GM19372 (cell line): ENCODE measurements around the gene LSG1.

Experiments
- ATAC-seq: cut with Tn5 transposase; IDR thresholded peaks from one replicate; pipeline ENCODE4 v1.9.1; 2021; ENCODE audit warnings: mild to moderate bottlenecking, low read depth, moderate library complexity; ENCODE audit not compliant: unreplicated experiment

Gene LSG1

DNA sequence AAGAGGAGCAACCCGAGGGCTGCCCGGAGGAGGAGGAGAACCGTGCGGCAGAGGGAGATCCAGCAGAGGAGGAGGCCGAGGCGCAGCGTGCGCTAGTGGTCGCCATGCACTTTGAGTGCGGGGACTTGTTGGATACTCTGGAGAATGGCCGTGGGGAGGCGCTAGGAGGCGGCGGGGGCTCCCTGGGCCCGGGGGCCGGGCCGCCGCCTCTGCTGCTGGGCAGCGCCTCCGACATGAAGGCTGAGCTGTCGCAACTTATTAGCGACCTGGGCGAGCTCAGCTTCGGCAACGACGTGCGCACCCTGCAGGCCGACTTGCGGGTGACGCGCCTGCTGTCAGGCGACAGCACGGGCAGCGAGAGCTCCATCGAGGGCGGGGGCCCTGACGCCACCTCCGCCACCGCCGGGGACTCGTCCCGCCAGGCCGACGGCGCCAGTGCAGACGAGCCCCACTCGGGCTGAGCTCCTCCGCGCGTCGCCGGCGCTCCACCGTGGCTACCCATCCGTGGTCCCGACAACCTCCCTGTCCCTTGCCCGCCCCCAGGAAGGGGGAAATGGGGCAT lies 15.7 kb upstream of the LSG1 start:
- ATAC-seq = no peak

DNA sequence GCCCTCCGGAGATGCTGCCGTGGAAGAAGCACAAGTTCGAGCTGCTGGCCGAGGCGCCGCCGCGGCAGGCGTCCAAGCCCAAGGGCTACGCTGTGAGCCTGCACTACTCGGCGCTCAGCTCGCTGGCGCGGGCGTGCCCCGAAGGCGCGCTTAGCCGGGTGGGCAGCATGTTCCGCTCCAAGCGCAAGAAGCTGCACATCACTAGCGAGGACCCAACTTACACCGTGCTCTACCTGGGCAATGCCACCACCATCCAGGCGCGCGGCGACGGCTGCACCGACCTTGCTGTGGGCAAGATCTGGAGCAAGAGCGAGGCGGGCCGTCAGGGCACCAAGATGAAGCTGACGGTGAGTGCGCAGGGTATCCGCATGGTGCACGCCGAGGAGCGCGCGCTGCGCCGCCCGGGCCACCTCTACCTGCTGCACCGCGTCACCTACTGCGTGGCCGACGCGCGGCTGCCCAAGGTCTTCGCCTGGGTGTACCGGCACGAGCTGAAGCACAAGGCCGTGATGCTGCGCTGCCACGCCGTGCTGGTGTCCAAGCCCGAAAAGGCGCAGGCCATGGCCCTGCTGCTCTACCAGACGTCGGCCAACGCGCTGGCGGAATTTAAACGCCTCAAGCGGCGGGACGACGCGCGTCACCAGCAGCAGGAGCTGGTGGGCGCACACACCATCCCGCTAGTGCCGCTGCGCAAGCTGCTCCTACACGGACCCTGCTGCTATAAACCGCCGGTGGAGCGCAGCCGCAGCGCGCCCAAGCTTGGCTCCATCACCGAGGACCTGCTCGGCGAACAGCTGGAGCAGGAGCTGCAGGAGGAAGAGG lies 15.0 kb upstream of the LSG1 start:
- no peak for ATAC-seq

DNA sequence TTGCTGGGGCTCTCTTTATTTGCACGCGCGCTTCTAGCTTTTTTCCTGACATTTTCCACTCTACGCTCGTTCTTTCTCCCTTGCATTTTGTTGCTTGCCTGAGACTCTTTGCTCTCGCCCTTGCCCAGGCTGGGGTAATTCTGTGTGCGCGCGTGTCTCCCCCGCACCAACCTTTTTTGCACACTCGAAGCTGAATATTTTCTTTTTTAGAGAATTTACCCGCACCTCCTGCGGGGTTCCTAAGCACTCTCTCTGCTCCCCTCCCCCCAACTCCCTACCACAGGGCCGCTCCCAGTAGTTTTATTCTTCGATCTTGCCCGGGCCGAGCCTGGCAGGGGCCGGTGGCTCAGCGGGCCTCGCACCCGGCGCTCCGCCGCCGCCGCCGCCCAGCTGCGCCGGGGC lies 14.4 kb upstream of the LSG1 start:
- ATAC-seq = no peak

DNA sequence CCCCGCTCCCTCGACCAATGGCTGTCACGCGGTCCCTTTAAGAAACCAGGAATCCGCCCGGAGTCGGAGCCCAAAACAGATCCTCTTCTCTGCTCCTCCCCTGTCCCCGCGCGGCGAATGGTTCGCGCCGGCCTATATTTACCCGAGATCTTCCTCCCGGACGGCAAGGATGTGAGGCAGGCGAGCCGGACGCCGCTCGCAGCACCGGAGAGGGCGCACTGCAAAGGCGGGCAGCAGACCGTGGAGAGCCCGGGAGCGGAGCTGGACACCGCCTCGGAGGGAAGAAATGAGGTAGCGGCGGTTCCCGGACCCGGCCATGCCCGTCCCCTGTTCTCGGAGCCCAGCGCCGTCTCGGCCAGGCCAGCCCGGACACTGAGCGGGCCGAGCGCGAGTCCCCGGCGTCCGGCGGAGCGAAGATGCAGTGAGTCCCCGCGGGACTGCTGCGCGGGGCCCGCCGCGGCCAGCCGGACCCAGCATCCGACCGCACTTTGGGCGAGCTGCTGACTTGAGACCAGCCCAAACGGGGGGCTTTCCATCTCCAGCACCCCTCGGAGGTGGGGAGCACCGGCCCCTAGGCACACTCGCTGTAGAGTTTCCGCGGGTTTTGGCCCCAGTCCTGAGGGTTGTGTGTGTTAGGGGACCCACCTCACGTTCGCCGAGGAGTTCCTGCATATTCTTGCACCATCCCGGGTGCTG lies 13.9 kb upstream of the LSG1 start, which contains the start of gene FAM43A:
TSS of gene FAM43A (plus strand) at position 166 of the 696 bp plus-strand sequence. CDS start 944 bp downstream, outside the sequence.
- ATAC-seq = peak; percentile 43

GRCh38 chr3:194685065-194685717 lies 13.2 kb upstream of the LSG1 start:
- peak; percentile 2 for ATAC-seq

GRCh38 chr3:194683380-194683779 lies 11.4 kb upstream of the LSG1 start:
- no peak for ATAC-seq

- ATAC-seq = peak; percentile 36
Observed at GRCh38 chr3:194682694-194683310, 10.8 kb upstream of the LSG1 start.

DNA sequence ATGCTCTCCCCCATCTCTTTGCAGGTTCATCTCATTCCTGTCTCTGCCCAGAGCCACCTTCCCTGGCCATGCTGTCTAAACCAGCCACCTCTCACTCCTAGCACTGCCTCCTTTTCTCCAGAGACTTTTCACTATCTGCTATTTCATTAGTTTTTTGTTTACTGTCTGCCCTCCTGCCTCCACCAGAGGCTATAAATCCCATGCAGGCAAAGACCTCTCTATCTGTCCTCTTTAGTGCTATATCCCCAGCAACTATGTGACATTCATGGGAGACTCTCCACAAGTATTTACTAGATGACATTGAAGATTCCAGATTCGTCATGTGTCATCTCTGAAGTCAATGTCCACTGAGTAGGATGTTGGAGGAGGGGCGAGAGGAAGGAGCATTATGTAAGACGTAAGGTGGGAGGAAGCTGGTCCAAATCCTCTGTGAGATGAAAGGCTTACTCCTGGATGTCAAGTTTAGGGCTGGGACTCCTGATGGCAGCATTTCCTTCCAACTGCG lies 10.2 kb upstream of the LSG1 start:
- ATAC-seq = no peak

GRCh38 chr3:194680888-194681615 lies 9.1 kb upstream of the LSG1 start:
- ATAC-seq = no peak

GRCh38 chr3:194676471-194676870 lies 4.5 kb upstream of the LSG1 start:
- ATAC-seq = no peak

DNA sequence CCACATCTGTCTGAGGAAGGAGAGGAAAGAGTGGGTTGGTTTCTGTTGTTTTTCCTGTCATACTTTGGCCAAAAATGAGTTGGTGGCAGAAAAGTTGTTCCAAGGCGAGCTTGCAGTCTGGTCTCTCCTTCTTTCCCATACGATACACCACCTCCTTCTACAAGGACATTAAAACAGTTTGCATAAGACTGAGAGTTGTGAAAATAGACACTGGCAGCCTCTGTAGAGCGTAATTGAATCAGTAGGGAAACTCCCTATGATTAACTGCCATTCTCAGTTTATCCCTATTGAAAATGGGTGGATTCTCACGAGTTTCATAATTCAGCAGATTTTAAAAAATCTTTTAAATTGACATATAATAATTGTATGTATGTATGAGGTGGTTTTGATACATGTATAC lies 3.7 kb upstream of the LSG1 start:
- ATAC-seq = no peak

DNA sequence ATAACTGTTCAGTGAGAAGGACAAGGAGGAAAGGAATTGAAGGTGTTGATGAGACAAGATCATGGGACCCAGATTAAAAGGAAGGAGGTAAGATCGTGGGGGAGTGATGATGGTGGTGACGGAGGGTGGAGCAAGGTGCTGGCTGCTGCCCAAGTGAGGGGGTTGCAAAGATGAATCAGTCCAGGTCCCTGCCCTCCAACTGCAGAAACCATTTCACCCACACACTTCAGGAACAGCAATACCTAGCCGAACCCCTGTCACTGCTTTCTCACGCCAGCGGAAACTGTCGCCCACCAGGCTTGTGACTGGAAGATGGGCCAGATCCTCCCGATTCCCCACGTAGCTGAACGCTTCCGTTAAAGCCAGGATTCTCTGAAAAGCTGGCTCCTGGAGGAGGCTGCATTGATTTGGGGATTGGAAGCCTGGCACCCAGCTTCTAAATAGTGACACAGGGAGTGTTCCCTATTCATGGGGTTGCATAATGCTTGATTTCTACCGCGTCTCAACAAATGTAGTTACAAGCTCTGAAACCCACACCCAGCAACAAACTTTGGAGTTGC lies 3.2 kb upstream of the LSG1 start:
- ATAC-seq = no peak

DNA sequence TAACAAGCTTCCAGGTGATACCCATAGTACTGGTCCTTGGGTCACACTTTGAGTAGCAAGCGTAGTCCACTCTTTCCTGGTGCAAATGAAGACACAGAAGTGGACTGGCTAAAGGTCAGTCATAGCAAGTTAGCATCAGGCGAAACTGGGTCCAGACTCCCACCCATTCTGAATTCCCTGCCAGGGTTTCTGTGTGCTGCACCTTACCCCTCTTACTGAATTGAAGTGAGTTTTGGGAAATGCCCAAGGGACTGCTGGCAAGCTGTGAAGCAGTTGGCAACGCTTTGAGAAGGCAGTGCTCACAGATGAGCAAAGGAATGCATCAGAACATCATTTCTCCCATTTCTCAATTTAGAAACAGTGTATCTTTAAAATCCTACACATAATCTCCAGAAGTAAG lies 1.8 kb upstream of the LSG1 start:
- ATAC-seq = no peak

DNA sequence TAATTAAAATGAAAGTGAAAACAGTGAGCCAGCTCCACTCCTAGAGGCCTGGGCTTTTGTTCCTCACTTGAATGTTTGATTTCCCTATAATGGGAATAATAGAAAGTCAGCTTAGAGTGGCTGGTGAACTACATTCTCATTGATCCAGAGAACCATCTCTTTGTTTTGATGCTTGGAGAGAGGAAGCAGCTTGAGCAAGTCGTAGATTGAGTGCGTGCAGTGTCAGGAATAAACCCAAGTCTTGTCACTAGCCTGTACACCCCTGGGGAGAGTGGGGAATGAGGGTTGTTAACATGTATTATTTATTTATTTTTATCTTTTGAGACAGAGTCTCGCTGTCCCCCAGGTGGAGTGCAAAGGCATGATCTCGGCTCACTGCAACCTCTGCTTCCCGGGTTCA lies 885 bp upstream of the LSG1 start:
- no peak for ATAC-seq

DNA sequence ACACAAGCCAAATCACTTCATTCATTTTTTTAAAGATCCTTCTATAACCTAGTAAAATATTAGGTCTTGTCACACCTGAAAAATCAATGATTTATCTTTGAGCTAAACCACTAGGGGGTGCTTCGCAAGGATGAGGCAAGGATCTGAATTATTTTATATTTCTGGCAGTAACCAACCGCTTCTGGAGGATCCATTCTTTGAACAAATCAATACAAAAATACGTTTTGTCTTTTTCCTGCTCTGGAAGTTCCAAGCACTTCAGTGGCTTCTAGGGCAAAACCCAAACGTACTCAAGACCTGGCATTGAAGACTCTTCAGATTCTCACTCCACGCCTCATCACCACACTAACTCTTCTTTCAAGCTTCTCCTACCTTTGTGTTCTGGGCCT lies 486 bp downstream of the LSG1 start:
- ATAC-seq = no peak

- no peak for ATAC-seq
Observed at GRCh38 chr3:194667363-194667762, 4.6 kb downstream of the LSG1 start.

GRCh38 chr3:194664857-194665256 lies 7.1 kb downstream of the LSG1 start:
- ATAC-seq = no peak

DNA sequence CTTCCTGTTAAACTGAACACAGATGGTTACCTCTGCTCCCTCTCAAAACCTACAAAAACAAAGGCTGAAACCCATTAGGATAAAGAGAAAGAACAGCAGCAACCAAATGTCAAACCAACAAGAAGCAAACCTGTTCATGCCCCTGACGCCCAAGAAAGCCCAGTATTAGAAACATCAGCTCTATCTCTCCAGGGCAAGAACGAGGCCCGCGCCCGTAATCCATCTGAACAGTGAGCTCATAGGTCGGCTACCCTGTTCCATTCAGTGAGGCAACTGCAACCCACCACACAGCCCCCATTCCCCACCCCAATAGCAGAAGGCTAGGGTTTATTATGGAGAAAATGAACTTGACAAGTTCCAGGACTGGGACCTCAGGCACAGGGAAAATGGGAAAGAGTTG lies 10.0 kb downstream of the LSG1 start:
- no peak for ATAC-seq

DNA sequence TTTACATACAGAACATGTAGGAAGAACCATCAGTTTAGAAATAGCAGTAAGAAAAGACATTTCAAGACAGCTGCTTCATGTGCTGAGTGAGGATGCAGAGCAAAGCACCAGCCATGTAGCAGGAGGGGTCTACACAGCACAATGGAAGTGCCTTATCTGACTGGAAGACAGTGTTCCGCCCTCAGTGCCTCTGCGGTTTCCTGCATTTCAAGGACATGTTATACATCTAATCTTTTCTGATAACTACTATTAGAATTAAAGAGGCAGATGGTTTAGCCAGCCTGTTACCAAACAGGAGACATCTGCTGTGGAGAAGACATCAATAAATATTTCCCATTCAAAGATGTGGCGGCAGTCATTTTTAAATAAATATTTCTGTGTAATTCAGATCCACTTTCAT lies 10.6 kb downstream of the LSG1 start:
- no peak for ATAC-seq

DNA sequence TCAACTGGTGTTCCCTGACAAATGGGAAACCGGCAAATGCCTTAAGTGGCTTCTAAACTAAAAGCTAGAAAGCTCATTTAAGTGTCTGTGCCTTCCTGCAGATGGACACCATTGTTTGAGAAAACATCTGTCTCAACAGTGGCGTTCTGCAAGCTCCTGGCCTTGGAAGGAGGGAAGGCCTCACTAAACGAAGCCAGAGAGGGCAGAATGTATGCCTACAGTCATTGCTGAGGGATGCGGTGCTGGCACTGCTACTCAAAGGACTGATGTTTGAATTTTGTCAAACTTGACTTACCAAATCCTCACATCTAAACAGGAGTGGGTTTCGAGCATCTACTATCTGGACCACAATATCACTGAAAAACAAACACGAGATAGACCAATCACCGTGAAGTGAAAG lies 12.2 kb downstream of the LSG1 start:
- ATAC-seq = no peak
